Activated T-helper 1 cell treated with Interleukin-2 at 50 U/mL for 16 hours (primary cell): Measurements from ENCODE around the gene ARX.

Experiments
- DNase-seq: peaks from one replicate; pipeline ENCODE4 v3.0.0-alpha.2; 2020; ENCODE audit warnings: low read depth

ARX gene

DNA sequence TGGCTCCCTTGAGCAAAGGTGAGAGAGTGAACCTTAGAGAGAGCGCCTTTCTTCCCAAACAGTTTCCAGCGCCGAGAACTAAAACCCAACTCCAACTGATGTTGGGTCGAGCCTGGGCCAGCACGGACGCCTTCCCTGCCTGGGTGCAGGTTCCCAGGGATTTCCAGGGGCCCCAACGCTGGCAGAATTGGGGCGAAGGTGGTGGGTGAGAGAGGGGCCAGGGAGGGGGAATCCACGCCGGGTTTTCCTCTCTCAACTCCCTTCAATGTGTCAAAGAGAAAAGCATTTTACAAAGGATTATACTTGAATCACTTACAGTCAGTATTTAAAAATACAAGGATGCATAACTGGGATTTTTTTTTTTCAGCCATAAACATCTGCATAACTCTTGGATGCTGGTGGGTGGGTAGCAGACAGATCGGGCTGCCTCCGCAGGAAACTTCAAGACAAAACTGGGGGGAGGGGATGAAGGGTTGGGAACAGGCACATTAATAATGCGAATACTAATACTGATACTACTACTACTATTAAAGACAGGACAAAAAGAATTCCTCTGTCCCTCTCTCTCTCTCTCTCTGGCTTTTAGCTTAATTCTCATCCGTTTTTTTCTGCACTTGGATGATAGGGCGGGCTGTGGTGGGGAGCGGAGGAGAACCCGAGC, 1.3 kb upstream of the ARX start:
- DNase-seq: no peak

DNA sequence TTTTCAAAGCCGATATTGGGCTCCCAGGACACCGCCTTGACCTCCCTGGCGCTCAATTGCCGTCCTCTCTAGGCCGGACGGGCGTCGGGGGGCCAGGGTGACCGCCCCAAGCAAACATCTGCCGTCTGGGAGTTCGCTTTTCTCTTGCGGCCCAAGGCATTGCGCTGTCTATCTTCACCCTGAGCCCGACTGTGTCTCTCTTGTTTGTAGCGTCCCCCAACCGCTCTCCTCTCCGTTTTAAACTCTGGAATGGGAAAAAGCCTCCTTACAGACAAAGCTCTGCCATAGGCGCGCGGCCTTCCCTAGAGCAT, 551 bp upstream of the ARX start:
- no peak for DNase-seq

DNA sequence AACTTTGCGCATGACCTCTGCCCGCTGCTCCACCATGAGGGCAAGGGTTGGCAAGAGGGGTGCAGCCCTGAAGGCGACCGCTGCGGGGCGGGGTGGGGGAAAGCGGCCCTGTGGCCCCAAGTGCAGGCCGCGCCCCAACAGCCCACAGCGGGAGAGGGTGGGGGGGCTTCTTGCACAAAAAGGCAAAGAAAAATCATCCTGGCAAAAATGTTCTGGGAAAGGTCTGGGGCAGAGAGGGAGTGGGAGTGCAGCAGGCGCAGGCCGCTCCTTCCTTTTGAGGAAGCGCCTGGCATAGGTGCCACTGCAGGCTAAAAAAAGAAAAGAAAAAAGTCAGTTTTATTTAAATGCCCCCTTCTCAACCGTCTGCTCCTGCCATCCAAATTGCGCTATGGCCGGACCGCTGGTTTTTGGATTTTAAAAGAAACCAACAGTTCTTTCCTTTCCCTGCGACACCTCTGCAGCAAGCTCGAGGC, 1.4 kb downstream of the ARX start:
- no peak for DNase-seq

DNA sequence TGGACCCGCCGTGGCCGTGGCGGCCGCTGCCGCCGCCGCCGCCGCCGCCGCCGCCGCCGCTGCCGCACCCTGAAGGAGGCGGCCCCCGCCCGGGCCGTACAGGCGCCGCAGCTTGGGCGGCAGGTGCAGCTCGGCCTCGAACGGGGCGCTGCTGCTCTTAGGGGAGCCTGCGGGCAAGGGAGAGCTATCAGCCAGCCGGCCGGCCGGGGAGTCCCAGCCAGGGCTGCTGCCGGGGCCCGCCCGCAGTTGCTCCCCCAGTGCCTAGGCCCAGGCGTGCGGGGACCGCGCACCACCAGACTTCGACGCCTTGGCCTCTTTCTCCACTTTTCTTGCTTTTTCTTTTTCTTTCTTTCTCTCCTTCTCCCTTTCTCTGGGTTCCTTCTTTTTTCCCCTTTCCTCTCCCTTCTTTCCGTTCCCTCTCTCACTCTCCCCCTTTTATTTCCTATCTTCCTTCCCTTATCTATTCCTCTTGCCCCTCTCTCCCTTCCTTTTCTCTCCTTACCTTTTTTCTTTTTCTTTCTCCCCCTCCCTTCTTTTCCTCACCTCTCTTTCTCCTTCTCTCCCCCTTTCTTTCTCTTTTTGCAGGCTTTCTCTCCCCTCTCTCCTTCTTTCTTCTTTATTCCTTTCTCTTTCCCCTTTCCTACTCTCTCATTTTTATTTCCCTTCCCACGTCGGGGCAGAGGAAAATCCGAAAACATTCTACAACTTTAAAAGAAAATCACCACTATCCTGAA, 2.0 kb downstream of the ARX start:
- no peak for DNase-seq

DNA sequence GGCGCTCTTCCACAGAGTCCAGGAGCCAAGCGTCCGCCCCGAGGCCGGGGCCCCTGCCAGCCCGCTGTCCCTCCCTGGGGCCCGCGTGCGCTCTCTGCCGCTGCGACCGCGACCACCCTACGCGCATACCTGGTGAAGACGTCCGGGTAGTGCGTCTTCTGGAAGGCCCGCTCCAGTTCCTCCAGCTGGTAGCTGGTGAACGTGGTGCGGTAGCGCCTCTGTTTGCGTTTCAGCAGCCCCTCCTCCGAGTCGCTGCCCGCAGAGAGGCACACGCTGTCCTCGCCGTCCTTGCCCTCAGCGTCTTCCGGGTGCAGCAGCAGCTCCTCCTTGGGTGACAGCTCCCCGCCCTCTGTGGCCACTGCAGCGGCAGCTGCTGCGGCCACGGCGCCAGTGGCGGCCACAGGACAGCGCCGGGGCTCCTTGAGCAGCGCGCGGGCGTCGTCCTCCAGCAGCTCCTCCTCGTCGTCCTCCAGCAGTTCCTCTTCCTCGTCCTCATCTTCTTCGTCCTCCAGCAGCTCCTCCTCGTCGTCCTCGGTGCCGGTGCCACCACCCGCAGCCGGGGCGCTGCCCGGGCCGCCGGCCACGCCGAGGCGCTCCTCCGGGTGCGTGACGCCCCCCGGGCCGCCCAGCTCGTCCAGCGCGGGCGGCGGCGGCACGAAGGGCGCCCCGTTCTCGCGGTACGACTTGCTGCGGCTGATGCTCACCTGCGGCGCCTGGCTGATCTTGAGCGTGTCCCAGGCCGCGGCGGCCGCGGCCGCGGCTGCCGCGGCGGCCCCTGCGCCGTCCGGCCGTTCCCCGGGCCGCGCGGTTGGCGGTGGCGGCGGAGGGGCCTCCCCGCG, 2.8 kb downstream of the ARX start:
- DNase-seq: no peak

DNA sequence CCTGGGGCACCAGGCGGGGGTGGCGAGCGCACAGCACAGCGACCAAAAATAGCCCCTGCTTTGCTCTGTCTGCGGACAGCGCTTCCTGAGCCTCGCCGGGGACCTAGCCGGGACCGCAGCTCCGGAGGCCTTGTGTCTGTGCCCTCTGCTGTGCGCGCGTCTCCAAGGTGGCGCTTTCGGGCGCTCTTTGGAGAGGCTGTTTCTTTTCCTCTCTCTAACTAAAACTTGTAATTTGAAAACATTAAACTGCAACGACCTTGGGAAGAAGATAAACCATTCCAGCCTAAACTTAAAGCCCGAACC, 3.4 kb downstream of the ARX start:
- DNase-seq: no peak

DNA sequence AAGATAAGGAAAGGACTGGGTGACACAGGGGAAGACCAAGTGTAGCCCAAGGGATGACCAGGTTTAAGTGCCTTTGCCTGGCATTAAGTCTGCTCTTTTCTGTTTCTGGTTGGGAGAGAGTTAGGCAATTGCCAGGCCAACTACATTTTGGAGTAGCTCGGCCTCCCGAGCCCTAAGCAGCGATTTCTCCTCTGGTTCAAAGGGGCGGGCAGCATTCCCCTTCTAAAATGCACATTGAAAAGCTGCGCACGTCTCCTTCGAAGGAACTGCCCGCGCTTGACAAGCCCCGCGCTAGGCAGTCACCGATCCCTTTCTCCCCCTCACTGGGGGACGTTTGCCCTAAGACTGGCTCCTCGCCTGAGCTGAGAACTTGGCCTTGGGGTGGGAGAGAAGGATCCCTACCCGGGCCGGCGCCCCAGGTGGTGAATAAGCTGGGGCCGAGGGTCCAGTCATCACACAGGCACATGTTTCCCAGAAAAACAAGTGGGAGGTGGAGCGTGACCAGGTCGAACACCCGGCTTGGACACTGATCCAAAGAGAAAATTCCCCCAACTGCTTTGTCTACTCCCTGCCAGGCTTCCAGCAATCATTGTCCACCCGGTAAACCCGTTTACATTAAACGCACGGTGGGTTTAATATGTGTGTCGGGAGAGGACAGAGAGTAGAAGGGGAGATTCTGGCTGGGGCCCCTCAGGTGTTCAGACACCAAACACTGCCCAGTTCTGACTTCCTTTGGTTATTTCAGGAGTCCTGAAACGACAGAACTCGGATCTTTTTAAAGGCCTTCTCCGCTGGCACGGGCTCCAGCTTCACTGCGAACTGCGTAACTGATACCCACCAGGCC, 4.0 kb downstream of the ARX start:
- no peak for DNase-seq

DNA sequence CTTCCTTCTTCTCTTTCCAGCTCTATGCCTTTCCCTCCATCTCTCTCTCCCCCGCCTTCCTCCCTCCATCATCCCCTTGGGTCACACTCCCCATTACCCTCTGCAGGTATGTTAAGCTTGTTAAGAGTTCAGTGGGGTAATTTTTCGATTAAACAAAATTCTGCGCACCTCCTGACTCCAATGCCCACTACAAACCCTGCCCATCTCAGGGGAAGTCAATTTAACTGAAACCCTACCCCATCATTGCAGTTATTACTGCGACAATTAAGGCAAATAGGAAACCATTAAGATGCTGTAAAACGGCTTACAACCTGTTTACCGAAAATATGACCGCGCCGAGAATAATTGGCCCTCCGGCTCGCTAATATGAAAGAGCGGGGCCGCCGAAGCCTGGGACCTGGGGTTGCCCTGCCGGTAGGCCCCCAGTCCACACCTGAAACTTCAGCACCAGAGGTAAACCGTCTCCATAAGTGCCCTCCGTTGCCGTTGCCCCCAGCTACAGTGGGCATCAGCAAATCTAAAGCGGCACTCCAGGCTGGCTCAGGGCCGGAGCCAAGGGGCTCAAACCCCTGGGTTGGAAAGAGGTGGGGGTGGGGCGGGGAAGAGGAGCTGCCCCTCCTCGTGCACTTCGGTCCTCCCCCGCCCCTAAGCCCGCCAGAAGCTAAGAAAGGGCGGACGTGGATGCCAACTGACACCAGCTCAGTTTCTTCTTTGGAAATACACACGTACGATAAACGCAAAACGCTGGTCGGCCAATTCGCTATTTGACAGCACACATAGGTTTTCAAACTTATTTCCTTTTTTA, 4.8 kb downstream of the ARX start:
- no peak for DNase-seq

DNA sequence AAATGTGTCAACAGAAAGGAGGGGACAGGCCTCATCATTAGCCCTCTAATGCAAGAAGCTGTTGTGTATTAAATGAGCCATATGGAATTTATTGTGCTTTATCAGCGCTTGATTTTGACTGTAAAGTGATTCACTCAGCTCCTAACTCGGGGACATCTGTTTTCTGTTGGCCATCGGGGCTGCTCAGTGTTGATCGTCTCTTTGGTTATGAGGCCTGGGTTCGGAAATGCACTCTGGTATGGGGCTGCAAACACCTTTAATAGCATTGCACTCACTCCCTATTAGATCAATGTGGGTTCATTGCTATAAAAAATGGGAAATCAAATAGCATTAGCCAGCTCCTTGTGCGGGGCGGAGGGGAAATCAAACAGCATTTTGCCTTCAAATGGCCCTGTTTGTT, 6.4 kb downstream of the ARX start:
- no peak for DNase-seq

DNA sequence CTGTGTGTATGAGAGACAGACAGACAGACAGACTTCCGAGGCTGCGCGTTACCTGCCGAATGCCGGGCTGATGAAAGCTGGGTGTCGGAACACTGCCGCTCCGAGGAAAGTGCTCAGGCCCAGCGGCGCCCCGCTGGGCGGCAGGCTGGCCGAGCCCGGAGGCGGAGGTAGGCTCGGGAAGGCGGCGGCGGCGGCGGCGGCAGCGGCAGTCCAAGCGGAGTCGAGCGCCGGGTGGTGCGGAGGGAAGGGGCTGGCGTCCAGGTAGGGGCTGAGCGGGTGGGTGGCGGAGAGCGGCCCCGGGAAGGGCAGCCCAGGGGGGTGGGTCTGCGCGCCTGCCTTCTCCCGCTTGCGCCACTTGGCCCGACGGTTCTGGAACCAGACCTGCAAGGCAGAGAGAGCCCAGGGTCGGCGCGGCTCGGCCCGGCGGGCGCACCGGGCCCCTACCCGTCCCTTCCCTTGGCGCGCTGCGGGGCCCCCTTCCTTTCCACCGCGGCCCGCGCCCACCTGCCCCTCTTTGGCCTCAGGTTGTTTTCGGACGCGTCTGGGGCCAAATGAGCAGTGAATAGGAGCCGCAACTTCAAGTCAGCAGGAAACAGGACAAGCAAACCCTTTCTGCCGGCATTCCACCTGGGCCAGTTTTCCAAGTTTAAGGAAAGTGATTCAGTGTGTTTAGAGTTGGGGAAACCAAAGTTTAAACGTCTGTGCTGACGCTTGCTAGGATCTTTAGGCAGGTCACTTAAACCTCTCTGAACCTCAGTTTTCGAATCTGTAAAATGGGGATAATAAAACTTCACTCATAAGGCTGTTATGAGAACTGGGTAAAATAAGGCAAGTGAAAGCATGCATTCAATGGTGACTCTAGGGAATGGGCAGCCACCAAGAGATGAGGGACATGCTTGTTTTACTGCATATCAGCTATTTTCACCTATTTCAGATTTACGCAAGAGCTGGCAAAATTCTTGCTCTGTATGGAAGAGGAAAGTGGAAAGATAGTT, 8.4 kb downstream of the ARX start:
- DNase-seq: no peak

DNA sequence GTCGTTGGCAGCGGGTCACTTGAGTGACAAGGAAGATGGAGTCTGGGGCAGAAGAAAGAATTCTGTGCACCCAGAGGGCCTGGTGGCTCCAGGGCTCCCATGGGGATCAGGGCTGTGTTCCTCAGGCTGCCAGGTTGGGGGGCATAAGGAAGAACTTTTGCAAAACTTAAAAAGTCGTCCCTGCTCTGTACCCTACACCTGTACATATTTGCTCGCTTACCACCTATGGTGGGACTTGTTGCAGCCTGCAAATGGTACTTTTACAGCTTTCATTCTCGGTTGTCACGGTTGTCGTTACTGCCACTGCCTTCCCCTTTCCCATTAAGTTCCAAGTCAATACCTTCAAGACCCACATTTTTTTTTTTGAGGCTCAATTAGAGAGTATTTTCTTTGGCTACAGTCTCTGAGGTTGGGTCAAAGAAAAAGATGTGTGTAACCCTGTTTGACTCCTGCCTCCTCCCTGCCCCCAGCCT, 9.1 kb downstream of the ARX start:
- no peak for DNase-seq

DNA sequence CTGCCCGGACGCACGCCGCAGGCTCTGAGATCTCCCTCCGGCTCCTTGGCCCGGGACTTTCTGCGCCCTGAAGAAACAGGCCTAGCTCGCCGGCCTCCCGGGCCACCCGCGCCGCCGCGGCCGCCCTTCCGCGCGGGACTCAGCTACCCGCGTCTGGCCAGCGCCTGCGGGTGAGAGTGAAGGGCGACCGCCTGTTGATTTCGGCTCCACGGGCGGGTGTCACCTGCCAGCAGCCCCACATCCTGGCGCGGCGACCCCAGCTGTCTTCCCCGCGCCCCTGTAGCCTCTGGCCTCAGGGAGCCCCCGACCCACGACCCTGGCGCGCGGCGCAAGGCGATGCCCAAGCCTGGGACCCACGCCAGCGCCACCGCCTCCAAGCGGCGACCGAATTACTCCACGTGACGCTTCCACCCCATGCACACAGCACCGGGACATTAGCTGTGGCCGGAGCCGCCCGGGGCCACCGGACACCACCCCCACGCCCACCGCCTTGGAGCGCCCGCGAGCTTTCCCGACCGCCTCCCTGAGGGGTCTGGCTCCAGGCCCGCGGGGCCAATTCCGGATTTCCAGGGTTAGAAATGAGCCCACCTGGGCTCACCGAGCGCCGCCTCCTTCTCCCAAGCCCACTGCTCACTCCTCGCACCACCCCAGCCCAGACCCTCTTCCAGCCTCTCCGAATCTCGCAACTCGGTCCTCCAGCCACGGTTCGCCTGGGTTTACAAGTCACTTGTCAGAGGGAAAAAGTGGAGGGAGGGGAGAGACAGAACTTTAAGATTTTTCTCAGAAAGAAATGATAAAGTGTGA, 10.2 kb downstream of the ARX start:
- no peak for DNase-seq

DNA sequence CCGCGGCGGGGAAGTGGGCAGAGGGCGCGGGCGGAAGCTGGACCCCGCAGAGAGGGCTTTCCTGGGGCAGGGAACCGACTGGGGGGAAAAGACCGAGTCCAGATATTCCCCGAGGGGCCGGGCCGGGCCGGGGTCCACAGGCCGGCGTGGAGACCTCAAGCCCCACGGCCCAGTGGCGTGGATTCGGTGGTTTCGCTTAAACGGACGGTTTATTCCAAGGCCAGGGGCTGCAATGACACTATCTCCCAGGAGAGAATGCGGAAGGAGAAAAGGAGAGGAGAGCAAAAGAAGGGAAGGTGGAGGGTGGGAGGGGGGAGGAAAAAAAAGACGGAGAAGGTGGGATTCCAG, 10.8 kb downstream of the ARX start:
- no peak for DNase-seq

DNA sequence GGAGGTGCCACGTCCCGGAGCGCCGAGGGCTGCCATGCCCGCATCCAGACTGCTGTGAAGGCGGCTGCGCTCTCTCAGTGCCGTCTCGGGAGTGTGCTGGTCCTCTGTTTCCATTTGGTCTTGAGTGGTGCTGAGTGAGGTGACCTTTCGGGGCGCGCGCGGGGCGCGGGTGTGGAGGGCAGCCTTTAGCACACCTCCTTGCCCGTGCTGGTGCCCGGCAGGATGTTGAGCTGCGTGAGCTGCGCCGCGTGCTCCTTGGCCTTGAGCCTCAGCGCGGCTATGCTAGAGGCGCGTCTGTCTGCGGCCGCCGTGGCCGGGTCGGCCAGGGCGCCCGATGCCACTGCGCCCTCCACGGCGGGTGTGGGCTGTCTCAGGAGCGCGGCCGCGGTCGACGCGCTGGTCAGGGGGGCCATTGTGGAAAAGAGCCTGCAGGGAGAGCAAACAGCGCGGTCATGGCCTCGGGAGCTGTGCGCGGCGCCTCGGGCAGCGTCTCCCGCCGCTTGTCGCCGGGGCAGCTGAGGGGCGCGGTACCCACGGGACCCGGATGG, 11.2 kb downstream of the ARX start:
- DNase-seq: no peak

DNA sequence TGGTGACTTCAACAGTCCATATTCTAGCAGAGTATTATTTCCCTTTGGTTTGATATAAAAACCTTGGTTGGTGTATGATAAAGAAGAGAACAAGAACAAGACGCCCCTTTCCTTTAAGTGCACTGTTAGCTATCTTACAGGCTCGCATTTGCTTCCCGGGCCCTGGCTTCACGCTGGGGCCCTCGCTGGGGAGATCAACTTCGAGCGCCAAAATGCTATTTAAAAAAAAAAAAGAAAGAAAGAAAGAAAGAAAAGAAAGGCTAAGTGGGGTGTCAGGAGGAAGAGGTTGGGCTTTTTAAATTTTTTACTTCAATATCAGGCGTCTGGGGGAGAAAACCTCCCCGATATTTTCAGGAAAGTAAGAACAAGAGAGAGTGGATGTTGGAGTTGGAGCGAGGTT, 11.7 kb downstream of the ARX start:
- DNase-seq: no peak

DNA sequence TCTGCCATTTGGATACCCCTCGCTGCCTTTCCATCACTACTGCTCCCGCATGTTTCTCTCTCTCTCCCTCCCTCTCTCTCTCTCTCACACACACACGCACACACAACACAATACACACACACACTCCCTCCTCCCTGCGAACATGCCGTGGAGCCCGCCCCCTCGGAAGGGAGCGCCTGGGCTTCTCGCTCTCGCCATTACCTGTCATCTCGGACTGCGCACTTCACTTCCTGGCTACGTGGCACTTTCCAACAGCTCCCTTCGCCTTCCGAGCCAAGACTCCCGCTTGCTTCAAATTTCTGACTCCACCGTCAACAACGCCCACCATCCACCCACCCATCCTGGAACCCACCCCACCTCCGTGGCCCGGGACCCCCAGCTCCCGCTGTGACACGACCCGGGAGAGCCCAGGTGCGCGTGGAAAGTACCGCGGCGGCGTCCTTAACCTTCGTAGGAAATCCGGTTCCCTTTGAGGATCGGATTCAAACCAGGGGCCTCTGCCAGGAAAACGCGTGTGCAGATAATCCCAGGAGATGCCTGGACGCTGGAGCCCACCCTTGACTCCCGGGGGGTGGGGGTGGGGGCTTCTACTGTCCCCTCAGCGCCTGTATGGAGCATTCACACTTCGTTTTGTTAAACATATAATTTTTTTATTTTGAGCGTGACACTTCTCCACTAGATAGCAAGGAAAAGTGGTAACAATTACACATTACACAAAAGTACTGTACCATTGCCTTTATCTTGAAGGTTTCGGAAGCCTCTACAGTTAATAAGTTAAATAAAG, 12.5 kb downstream of the ARX start:
- DNase-seq: no peak

DNA sequence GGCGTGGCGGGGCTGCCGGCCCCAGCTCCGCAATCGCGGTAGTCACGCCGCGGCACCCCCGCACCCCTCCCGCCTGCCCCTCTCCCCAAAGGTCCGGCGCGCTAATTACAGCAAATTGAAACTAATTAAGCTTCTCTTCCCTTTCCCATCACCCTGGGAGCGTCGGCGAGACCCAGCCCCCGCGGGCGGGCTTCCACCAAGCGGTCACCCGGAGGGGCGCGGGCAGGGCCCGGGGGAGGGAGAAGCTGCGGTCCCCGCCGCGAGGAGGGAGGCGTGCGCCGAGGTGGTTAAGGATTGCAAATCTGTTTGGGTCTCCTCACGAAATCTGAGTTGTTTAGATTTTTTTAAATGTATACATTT, 13.1 kb downstream of the ARX start:
- DNase-seq: no peak
